OCI-LY3 (cell line): ENCODE measurements around the gene HELZ.

Experiments
- CTCF ChIP-seq: fragments of 200-600, 300-600 bp; sonication (generic); IDR thresholded peaks from 2 replicates; pipeline ENCODE4 v1.5.1; 2014; ENCODE audit warnings: antibody characterized with exemption, low read length, low read depth
- EZH2phosphoT487 ChIP-seq: fragments of 200-600 bp; shearing (Covaris generic); IDR thresholded peaks from 2 replicates; pipeline ENCODE4 v1.6.1; 2018; ENCODE audit warnings: antibody characterized with exemption, mixed run types, low read depth

- TF ChIP-seq CTCF (no peak), EZH2phosphoT487 (no peak)
These were observed 212.0 kb downstream of the HELZ start for GRCh38 chr17:67032985-67033384.
